Urinary bladder (tissue), 4 donors: ENCODE measurements around the gene SLC35G4. TPM values are rescaled to one million over a fixed set of nuclear protein-coding genes. Genes with fewer than 3 reads are reported as not detected.
"Not testable (repeated sequence)": the region's sequence is repeated elsewhere in the genome, so short reads cannot be mapped to it uniquely, and the experiment has no call there.

Experiments used
- DNase-seq: peaks from one replicate; pipeline ENCODE4 v3.0.0-alpha.2; 2015; ENCODE audit errors: extremely low spot score
- H3K27ac ChIP-seq: one replicate; pipeline ENCODE4 v1.5.1; 2013; ENCODE audit warnings: low read depth, mild to moderate bottlenecking, moderate library complexity
- H3K36me3 ChIP-seq: one replicate; pipeline ENCODE4 v1.6.1; 2013; ENCODE audit warnings: mild to moderate bottlenecking, moderate library complexity; ENCODE audit not compliant: insufficient read depth
- H3K4me1 ChIP-seq: one replicate; pipeline ENCODE4 v1.6.1; 2013; ENCODE audit warnings: mild to moderate bottlenecking, moderate library complexity; ENCODE audit not compliant: insufficient read depth
- H3K4me3 ChIP-seq: one replicate; pipeline ENCODE4 v1.5.1; 2013; ENCODE audit warnings: low read depth, low read length
- WGBS: extraction: QIAGEN DNeasy Blood & Tissue Kit; methylation state at CpG from one replicate; pipeline ENCODE4 v1.1.7; 2013; 5-methylcytosine and 5-hydroxymethylcytosine counted together
- polyA plus RNA-seq: library from polyadenylated mRNA; stranded (reverse); fragments of 200-250 nt; gene quantifications from one replicate; pipeline ENCODE4 v1.2.3, GENCODE V29; 2013
- total RNA-seq: library from RNA; depleted of rRNA; stranded (reverse); fragments of >200 nt; gene quantifications from one replicate; pipeline ENCODE4 v1.2.3, GENCODE V29; 2014
- donor health status: healthy with polysubstance abuse.
- donor health status: healthy.

SLC35G4 gene
- total RNA-seq: not detected
- not detected for polyA plus RNA-seq

DNA sequence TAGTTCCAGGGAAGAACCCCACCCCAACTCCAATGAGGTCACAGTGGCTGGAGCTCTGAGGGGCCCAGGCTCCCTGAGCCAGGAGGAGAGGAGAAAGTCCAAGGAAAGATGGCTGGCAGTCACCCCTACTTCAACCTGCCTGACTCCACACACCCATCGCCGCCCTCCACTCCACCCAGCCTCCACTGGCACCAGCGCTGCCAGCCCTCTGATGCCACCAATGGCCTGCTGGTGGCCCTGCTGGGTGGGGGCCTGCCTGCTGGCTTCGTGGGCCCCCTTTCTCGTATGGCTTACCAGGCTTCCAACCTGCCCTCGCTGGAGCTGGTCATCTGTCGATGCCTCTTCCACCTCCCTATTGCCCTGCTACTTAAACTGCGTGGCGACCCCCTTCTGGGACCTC lies at the start of gene SLC35G4:
TSS of gene SLC35G4 (plus strand) at position 109 of the 400 bp plus-strand sequence. CDS start at position 109, 0 bp downstream.
- H3K4me3 ChIP-seq, H3K27ac ChIP-seq, H3K4me1 ChIP-seq, H3K36me3 ChIP-seq, DNase-seq: not testable (repeated sequence)
- 66% methylated on average over 7 of the region's 9 CpGs for WGBS

- DNase-seq: no peak
- WGBS: 79% methylated on average over 4 of the region's 4 CpGs
- no peak overlapping the region for H3K27ac ChIP-seq
Measured at GRCh38 chr18:11561293-11561692, 48.1 kb upstream of the SLC35G4 start.

DNA sequence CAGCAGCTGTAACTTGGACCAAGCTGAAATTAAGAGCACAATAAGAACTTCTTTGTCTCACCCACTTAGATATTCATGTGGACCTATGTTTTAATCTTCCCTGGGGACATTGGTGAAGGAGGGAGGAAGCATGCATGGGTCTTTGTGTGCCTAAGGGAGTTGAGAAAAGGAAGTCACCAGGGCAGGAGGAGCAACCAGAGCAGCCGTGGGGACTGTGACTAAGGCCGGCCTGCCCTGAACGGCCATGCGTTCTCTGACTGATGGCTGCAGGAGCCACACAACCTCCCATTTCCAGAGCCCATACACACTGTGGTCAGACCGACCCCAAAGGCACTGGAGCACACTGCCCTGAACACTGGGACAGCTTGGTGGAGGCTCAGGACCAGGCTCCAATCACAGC lies 43.7 kb upstream of the SLC35G4 start:
- Histone ChIP-seq H3K36me3 (no peaks in the 10 kb centered on the region), H3K4me1 (no peaks in the 10 kb centered on the region), H3K4me3 (no peak overlapping the region), H3K27ac (no peak overlapping the region)
- WGBS: 87% methylated on average over 5 of the region's 5 CpGs
- no peak for DNase-seq

More at GRCh38 chr18:11561293-11561692, 48.1 kb upstream of the SLC35G4 start:
- Histone ChIP-seq H3K4me1 (no peaks in the 10 kb centered on the region), H3K4me3 (no peak overlapping the region), H3K36me3 (no peaks in the 10 kb centered on the region)

DNA sequence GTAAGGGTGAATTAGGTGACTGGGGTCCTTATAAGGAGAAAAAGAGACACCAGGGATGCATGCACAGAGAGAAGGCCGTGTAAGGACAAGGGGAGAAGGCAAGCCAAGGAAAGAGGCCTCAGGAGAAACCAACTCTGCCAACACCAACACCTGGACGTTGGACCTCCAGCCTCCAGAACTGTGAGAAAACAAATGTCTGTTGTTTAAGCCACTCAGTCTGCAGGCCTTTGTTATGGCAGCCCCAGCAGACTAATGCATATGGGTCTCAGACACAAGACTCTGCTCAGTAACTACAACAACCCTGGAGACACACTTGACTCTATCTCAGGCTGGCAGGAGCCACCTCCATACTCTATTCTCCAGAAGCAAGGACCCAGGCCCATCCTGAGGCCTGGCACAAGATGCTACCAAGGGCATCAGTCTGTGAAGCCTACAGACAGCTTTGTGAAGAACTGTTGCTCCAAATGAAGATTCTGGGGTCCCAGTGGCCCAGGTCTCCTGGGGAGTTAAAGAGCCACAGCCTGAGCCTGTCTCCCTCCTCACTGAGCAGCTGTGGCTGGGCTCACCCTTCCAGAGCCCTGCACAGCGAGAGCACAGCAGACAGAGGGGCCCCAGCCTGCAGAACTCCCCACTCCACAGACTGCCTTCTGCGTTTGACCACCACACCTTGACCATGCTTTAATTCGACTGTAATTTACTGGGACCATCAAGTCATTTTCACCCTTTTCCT lies 43.0 kb upstream of the SLC35G4 start:
- Histone ChIP-seq H3K4me3 (no peak overlapping the region), H3K27ac (no peak overlapping the region), H3K4me1 (no peaks in the 10 kb centered on the region), H3K36me3 (no peaks in the 10 kb centered on the region)
- DNase-seq: no peak
- WGBS: 80% methylated on average over 5 of the region's 5 CpGs

DNA sequence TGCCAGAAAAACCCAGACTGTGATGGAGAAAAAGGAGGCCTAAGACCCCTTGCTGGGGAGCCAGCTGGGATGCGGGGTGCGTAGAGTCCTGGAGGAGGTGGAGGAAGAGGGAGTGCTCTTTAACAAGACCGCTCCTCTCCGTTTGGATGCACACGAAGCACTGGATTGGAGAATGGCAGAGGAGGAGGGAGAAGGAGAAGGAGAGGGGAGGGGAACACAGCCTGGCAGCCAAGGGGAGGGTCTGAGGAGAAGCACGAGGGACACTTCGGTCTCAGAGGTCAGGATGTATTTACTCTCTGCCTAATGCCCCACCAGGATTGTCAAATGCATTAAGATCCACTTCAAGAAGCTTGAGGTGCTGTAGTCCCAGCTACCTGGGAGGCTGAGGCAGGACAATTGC lies 42.0 kb upstream of the SLC35G4 start:
- Histone ChIP-seq H3K27ac (no peak overlapping the region), H3K4me3 (no peak overlapping the region), H3K36me3 (no peaks in the 10 kb centered on the region), H3K4me1 (no peaks in the 10 kb centered on the region)
- WGBS: 65% methylated on average over 7 of the region's 7 CpGs
- no peak for DNase-seq

DNA sequence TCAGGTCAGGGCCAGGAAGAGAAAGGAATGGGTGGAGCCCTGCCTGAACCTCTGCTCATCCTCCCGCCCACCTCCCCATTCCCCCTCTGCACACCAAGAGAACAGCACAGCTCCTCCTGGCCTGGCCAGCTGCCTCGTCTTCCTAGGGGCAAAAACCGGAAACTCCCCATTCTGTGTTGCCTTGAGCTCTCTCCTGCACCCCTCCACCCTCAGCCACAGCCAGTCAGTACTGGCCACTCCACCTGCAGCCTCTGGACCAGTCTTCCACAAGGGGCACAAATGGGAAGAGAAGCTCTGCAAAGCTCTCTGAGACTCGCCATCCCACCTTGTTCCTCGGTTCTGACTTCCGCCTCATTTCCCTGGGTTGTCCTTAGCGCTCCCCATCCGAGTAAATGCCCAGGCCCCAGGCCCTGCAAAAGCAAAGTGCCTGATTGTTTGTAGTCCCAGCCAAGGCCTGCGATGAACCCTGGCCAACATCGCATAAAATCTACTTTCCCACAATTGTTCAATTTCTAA lies 39.3 kb upstream of the SLC35G4 start:
- Histone ChIP-seq H3K4me3 (no peak overlapping the region), H3K27ac (no peak overlapping the region), H3K36me3 (no peaks in the 10 kb centered on the region), H3K4me1 (no peaks in the 10 kb centered on the region)
- 78% methylated on average over 10 of the region's 10 CpGs for WGBS
- DNase-seq: no peak

GRCh38 chr18:11570769-11571412 lies 38.5 kb upstream of the SLC35G4 start:
- 80% methylated on average over 14 of the region's 14 CpGs for WGBS
- Histone ChIP-seq H3K4me1 (no peaks in the 10 kb centered on the region), H3K27ac (no peak overlapping the region), H3K36me3 (no peaks in the 10 kb centered on the region), H3K4me3 (no peak overlapping the region)
- no peak for DNase-seq

DNA sequence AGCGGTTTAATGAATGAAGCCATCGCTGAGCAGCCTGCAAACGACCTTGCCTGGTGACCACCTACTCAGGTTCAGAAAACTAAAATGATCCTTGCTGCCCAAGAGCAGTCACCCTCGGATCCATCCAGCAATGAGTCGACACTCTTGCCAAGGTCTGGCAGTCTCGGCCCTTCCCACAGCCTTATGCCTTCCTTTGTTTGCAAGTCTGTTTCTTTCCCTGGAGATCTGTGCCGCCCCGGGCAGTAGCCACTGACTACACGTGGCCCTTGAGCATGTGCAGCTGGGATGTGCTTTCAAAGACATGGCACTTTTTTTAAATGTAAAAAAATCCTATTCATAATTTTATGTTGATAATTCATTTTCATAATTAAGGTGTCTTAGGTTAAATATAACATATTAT lies 37.2 kb upstream of the SLC35G4 start:
- 80% methylated on average over 9 of the region's 9 CpGs for WGBS
- H3K27ac ChIP-seq: no peak overlapping the region
- H3K4me3 ChIP-seq: no peak overlapping the region
- H3K4me1 ChIP-seq: no peaks in the 10 kb centered on the region
- DNase-seq: no peak
- no peaks in the 10 kb centered on the region for H3K36me3 ChIP-seq

DNA sequence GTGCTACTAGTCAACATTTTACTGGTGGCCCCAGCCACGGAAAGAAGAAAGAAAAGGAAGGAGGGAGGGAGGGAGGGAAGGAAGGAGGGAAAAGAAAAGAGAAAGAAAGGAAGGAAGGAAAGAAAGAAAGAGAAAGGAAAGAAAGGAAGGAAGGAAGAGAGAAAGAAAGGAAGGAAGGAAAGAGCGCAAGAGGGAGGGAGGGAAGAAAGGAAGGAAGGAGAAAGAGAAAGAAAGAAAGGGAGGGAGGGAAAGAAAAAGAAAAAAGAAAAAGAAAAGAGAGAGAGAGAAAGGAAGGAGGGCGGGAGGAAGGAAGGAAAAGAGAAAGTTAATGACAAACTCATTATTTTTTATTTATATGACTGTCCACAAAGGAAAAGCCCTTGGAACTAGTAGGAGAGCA lies 34.9 kb upstream of the SLC35G4 start:
- Histone ChIP-seq H3K27ac (no peak overlapping the region), H3K4me3 (no peak overlapping the region), H3K36me3 (no peaks in the 10 kb centered on the region), H3K4me1 (no peaks in the 10 kb centered on the region)
- DNase-seq: no peak
- WGBS: 74% methylated on average over 3 of the region's 3 CpGs

GRCh38 chr18:11577271-11578112 lies 31.9 kb upstream of the SLC35G4 start:
- Histone ChIP-seq H3K4me3 (no peak overlapping the region), H3K27ac (no peak overlapping the region), H3K4me1 (no peaks in the 10 kb centered on the region), H3K36me3 (no peaks in the 10 kb centered on the region)
- 38% methylated on average over 7 of the region's 7 CpGs for WGBS
- DNase-seq: no peak

GRCh38 chr18:11578799-11579198 lies 30.6 kb upstream of the SLC35G4 start:
- WGBS: 73% methylated on average over 3 of the region's 3 CpGs
- H3K4me3 ChIP-seq: no peak overlapping the region
- H3K27ac ChIP-seq: no peak overlapping the region
- no peak for DNase-seq
- no peaks in the 10 kb centered on the region for H3K36me3 ChIP-seq
- H3K4me1 ChIP-seq: no peaks in the 10 kb centered on the region

DNA sequence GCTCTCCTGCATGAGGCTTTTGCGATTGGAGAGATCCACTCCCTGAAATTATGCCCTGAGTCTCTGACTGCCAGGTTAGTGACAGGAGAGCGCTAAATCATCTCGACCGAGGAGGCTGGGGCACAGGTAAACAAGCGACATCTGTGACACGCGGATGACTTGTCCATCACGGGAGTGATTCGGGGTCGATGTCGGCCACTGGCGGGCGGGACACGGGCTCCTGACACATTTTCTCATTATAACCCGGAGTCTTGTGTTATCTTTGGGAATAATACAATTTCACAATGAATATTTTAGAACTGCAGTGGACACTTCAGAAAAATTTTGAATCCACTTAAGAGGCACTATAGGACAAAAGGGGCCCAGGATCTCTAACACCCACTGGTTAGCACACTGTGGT lies 29.5 kb upstream of the SLC35G4 start:
- Histone ChIP-seq H3K27ac (no peak overlapping the region), H3K4me1 (no peaks in the 10 kb centered on the region), H3K4me3 (no peak overlapping the region), H3K36me3 (no peaks in the 10 kb centered on the region)
- DNase-seq: no peak
- WGBS: 94% methylated on average over 15 of the region's 15 CpGs

DNA sequence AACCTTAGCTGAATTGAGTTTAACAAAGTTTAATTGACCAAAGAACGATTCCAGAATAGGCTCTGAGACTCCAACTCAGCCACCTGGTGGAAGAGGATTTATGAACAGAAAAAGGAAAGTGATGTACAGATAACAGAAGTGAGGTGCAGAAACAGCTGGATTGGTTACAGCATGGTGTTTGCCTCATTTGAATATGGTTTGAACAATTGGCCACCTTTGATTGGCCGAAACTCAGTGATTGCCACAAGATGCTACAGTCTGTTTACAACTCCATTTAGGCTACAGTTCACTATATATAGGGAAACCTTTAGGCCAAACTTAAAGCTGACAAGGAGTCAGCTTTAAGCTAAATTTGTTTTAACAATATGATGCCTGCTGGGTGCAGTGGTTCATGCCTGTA lies 28.1 kb upstream of the SLC35G4 start:
- WGBS: 68% methylated on average over 2 of the region's 2 CpGs
- no peak overlapping the region for H3K4me3 ChIP-seq
- H3K27ac ChIP-seq: no peak overlapping the region
- no peak for DNase-seq
- H3K4me1 ChIP-seq: no peaks in the 10 kb centered on the region
- H3K36me3 ChIP-seq: no peaks in the 10 kb centered on the region
